Measurements from ENCODE around the gene OR8D4.
"Not testable (repeated sequence)": the region's sequence is repeated elsewhere in the genome, so short reads cannot be mapped to it uniquely, and the experiment has no call there.

OR8D4 gene

DNA sequence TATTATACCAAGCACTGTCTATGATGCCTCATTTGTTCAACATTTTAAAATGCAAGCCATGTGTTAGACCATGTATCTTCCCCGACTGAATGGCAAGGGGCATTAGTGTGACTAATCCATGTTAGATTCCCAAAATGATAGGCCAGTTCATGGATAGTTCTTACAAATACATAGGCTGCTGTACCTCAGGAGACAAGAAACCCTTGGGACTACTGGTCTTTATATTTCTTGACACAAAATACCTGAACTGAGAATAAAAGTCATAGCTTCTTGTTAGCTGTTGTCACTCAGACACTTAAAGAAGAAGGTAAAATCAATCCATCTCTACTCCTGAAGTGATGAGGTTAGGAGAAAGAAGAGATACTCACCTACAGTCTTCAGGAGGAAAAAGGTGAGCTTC lies at the start of gene OR8D4:
OR8D4 (plus strand) TSS at position 301 of the 400 bp plus-strand sequence. CDS start 4,265 bp downstream, outside the sequence.
- no peak for DNase-seq (ENCODE audit: low read depth)

DNA sequence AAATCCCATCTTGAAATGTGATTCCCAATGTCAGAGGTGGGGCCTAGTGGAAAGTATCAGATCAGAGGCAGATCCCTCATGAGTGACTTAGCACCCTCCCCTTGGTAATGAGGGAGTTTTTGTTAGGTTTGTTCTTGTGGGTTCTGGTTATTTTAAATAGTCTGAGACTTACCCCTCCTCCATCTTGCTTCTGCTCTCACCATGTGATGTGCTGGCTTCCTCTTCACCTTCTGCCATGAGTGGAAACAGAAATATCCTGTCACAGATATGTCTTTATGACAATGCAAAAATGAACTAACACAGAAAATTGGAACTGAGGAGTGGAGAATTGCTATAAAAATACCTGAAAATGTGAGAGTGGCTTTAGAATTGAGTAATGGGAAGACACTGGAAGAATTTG lies 49.6 kb upstream of the OR8D4 start:
- DNase-seq (ENCODE audit: low read depth) = no peak

DNA sequence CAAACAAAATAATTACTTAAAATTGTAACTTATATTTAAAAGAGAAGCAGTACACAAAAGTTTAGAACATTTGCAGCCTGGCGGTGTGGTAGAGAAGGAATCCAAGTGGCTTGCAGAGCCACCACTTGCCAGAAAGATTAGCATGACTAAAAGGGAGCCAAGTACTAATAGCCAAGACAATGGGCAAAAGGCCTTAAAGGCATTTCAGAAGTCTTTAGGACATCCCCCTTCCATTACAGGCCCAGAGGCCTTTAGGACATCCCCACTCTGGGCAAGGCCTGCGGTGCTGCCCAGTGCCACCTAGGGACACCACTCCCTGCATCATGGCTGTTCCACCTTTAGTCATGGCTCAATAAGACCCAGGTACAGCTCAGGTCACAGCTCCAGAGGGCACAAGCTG lies 48.9 kb upstream of the OR8D4 start:
- no peak for DNase-seq (ENCODE audit: low read depth)

DNA sequence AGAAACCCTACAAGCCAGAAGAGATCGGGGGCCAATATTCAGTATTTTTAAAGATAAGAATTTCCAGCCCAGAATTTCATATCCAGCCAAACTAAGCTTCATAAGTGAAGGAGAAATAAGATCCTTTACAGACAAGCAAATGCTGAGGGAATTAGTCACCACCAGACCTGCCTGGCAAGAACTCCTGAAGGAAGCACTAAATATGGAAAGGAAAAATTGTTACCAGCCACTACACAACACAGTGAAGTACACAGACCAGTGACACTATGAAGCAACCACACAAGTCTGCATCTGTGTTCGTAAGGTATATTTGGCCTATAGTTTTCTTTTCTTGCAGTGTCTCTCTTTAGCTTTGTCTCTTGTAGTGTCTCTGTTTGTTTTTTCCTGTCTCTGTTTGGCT lies 45.5 kb upstream of the OR8D4 start:
- no peak for DNase-seq (ENCODE audit: low read depth)

DNA sequence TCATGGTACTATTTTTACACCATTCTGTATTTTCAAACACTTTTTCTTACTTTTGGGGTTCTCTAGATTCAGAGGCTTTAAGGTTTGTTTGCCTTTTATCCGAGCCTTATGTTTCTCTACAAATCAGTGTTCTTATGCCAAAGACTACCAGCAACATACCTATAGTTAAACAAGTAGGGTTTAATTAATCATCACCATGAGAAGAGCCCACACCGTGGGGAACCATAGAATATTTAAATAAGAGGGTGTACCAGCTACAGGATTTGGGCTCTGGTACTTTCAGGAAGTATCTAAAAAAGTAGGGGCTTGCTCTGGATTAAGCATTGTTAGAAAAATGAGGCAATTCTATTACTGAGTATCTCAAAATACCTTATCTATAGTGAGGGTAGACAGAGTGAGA lies 42.2 kb upstream of the OR8D4 start:
- no peak for DNase-seq (ENCODE audit: low read depth)

DNA sequence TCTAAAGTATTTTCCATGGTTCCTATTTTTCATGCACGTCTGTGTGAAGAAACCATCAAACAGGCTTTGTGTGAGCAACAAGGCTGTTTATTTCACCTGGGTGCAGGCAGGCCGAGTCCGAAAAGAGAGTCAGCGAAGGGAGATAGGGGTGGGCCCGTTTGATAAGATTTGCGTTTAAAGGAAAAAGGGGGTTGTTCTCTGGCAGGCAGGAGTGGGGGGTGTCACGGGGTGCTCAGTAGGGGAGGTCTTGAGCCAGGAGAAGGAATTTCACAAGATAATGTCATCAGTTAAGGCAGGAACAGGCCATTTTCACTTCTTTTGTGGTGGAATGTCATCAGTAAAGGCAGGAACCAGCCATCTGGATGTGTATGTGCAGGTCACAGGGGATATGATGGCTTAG lies 36.7 kb upstream of the OR8D4 start:
- DNase-seq (ENCODE audit: low read depth) = not testable (repeated sequence)

DNA sequence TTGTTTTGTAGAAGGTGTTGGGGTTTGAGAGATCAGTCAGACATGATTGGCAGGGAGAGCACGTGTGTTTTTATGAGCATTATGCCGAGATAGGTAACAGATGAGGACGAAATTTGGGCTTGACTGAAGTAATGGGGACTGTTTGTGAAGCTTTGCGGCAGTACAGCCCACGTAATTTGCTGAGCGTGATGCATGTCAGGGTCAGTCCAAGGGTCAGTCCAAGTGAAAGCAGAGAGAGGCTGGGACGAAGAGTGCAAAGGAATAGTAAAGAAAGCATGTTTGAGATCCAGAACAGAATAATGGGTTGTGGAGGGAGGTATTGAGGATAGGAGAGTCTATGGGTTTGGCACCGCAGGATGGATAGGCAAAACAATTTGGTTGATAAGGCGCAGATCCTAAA lies 34.2 kb upstream of the OR8D4 start:
- not testable (repeated sequence) for DNase-seq (ENCODE audit: low read depth)

DNA sequence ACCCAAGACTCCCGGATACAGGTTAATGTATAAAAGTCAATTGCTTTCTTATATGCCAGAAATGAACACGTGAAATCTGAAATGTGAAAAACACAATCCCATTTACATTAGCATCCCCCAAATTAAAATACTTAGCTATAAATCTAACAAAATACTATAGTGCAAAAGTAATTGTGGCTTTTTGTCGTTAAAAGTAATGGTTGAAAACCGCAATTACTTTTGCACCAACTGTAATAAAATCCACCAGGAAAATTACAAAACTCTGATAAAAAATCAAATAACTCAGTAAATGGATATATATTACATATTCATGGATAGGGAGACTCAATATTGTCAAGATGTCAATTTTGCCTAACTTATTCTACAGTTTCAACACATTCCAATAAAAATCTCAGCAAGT lies 21.1 kb upstream of the OR8D4 start:
- DNase-seq (ENCODE audit: low read depth) = no peak

DNA sequence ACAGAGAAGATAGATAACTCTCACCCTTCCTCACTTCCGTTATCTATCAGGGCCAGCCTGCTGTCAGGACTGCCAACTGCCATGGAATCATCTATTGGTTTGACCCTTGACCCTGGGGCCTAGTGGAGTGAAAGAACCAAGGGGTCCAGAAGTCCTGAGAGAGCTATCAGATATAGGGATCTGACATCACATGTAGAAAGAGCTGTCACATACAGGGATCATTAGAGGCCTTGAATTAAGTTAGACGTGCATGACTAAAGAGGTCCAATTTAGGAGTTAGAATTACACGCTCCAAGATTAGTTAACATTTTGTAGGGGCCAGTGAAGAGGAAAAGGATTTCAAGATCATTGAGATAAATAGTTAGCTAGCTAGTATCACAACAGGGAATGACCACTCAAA lies 16.4 kb upstream of the OR8D4 start, which contains the start of gene TMEM225:
TMEM225 (minus strand) TSS at position 101 of the 400 bp plus-strand sequence. CDS start 245 bp downstream, outside the sequence.
- no peak for DNase-seq (ENCODE audit: low read depth)

DNA sequence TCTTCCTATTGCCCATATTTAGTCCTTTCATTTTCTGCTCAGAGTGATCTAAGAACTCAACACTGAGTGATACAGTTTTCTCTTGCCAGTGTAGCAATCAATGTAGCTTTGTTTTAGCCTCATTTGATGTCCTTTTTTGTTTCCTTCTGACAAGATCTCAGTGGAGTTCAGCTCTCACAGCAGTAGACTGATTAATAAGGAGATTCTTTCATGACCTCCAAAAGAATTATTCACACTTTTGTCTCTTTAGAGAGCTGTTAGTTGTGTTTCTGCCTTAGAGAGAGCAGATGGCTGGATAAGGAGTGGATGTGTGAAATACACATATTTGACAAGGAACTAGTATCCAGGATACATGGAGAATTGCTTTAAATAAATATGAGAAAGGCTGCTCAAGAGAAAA lies 9.9 kb upstream of the OR8D4 start:
- no peak for DNase-seq (ENCODE audit: low read depth)

DNA sequence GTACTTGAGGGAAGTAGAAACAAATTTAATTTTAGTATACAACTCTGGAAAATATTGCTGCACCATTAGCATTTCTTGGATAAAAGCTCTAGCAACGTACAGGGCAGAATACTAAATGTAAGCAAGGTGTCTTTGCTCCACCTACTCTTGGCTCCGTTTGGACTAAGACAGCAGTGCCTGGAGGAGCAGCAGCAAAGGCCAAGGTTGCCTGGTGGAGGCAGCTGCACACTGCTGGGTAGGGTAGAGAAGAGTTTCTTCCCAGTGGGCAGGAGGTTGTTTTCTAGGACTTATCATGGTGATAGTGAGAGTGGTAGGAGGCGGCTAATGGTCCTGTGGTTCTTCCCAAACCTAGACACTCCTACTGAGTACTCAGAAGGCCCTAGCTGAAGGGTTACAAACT lies 2.2 kb upstream of the OR8D4 start:
- DNase-seq (ENCODE audit: low read depth) = no peak

DNA sequence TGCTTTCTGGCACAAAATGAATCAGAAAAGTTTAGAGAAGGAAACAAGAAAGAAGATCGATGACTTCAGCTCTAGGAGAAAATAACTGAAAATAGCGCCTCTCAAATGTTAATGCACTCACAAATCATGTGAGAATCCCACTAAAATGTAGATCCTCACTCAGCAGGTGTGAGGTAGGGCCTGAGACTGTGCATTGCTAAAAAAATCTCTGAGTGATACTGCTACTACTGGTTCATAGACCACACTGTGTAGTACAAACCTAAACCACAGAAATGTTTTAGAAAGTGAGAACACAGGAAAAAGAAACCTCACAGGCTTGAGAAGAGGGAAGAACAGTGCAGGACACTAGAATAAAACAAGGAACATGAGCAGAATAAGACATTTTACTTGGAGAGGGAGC lies 2.0 kb downstream of the OR8D4 start:
- DNase-seq (ENCODE audit: low read depth) = no peak

DNA sequence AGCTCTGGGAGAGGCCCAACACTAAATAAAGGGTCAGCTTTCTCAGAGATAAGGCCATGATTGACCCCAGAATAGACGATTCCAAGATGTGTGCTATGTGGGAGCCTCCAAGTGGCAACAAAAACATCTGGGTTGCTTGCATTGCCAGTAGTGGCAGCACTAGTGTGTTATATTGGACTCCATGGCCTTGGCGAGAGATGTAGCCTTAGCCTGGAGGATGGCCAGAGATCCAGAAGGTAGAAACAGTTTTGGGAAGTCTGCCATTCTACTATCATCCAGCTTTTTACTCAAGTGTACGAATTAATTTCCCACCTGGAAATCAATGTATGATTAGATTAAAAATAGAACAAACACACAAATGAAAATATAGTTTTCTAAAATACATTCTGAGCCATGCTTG lies 3.0 kb downstream of the OR8D4 start:
- no peak for DNase-seq (ENCODE audit: low read depth)

DNA sequence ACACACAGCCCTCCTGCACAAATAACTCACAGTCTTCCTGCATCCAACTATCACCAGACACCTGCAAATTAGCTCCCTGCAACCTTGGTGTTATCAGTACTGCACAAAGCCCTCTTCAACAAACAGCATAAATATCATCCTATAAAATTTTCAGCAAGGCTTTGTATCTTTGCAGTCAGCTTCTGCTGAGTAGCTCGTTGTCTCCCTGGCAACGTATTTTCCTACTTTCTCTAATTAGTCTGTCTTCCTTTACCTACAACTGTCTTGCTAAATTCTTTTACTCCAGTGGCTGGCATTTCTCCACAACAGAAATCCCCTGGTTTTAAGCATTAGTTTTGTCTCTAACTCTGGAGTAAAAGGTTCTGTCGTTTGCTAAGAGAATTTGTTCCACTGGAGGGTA lies 3.9 kb downstream of the OR8D4 start:
- DNase-seq (ENCODE audit: low read depth) = no peak

DNA sequence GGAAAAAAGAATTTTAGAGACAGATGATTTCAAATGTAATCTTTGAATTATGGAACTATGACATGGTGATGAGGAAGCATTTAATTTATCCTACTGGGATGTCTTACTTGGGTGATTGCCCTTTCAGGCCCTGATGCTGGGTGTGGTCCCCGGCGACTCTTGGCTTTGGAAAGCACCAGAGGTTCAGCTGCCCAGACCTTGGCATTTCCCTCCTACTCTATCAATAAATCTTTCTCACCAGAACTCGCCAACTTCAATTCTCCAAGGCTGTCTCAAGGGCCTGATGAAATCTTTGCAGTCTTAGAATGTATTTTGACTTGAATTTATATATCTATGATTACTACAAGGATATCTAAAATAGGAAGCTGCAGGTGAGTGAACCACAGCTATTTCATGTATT lies 19.0 kb downstream of the OR8D4 start:
- DNase-seq (ENCODE audit: low read depth) = no peak

DNA sequence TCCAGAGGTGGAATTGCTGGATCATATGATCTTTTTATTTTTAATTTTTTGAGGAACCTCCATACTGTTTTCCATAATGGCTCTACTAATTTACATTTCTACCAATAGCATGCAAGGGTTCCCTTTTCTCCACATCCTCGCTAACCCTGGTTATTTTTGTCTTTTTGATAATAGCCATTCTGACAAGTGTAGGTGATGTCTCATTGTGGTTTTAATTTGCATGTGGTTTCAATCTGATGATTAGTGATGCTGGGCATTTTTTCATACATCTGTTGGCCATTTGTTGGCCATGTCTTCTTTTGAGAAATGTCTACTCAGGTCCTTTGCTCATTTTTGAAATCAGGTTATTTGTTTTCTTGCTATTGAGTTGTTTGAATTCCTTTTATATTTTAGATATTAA lies 22.1 kb downstream of the OR8D4 start:
- DNase-seq (ENCODE audit: low read depth) = no peak

DNA sequence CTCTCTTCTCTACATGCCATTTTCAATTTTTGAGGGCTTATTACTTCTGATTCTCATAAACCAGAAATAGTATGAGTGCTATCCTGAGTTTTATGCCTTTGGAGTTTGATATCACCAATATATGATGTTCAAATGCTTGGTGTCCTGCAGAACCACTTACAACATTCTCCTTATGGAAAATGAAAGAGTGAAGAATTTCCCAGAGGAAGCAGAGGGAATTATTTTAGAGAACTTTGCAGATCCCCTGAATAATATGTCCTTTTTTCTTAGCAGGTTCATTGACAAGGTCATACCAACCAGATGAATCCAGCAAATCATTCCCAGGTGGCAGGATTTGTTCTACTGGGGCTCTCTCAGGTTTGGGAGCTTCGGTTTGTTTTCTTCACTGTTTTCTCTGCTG lies 37.4 kb downstream of the OR8D4 start, which contains the start of gene OR4D5:
OR4D5 (plus strand) TSS at position 301 of the 400 bp plus-strand sequence; CDS start at position 301, 0 bp downstream.
- no peak for DNase-seq (ENCODE audit: low read depth)

DNA sequence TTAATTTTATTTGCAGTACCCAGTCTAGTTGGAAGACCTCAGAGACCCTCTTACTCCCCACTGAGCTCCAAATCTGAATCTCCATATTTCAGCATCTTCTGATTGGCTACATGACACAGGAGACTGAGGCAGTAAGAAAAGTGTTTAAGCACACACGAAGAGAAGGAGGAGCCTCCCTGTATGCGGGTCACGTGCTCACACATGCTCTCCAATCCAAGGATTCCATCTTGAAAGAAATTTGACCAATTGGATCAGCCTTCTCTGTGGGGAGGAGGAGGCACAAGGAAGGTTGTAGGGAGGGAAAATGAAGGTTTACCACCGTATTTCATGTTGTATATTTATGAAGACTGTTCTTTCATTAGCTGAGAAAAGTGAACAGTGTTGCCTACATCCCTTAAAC lies 40.4 kb downstream of the OR8D4 start:
- DNase-seq (ENCODE audit: low read depth) = no peak

DNA sequence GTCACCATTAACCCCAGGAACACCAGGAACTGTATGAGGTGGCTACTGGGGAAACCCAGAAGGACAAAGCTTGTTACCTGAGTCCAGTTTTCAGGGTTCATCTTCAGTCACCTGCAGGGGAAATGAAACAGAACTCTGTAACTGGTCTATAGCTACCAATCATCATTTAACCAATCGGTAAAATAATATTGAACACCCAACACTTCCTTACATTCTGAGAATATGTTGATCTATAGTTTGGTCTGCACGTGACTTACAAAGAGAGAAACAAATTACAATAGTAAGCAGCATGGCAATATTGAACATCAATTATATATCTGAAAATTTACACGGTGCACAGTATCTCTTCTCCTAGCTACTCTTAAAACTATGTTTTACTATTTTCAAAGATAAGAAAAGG lies 41.8 kb downstream of the OR8D4 start, which contains the start of gene OR6T1:
OR6T1 (minus strand) TSS at position 101 of the 400 bp plus-strand sequence; CDS start at position 101, 0 bp downstream.
- no peak for DNase-seq (ENCODE audit: low read depth)

DNA sequence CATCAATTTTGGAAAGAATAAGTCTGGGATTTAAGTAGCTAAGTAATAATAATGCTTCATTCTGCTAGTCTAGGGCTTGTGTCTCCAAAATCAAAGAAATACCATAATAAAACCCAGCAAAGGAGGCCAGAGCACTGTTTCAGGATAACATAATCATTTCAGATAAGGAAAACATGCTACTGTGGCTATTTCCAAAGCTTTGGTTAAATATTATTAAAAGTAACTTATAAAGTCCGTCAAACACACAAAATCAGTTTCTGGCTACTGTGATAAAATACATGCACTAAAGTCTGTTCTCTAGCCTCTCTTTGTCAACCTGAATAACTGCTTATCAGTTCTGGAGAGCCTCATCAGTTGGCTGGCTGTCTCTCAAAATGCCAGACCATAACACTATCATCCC lies 43.2 kb downstream of the OR8D4 start:
- no peak for DNase-seq (ENCODE audit: low read depth)

DNA sequence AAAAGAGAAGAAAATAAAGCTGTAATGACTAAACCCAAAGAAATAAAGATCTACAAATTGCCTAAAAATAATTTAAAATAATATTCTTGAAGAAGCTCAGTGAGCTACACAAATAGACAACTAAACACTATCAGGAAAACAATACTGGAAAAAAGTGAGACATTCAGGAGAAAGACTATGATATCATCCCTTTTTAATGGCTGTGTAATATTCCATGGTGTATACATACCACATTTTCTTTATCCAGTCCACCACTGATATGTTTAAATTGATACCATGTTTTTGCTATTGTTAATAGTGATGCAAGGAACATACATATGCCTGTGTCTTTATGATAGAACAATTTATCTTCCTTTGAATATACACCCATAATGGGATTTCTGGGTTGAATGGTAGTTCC lies 54.8 kb downstream of the OR8D4 start:
- DNase-seq (ENCODE audit: low read depth) = no peak
